Caco-2 (cell line): ENCODE measurements around the gene KIF1A. TPM values are rescaled to one million over a fixed set of nuclear protein-coding genes. Genes with fewer than 3 reads are reported as not detected.

ENCODE experiments used
- Bru-seq: library from RNA; stranded (reverse); fragments of 400-500 nt; gene quantifications from one replicate; lab custom pipeline; 2021; lab: Mats Ljungman, UMichigan
- BruChase-seq, 2 experiments: library from RNA; stranded (reverse); fragments of 400-500 nt; gene quantifications; one replicate each; lab custom pipeline; 2021; lab: Mats Ljungman, UMichigan
- BruUV-seq: library from RNA; stranded (reverse); fragments of 400-500 nt; replicated peaks from 2 replicates; lab custom pipeline; 2021; lab: Mats Ljungman, UMichigan
- CTCF ChIA-PET: fragments of 300-600 bp; sonication (Branson Sonifier 250); formaldehyde crosslinking; loops from one replicate; lab custom pipeline; 2022; ENCODE audit warnings: antibody characterized with exemption; lab: Charles Lee
- POLR2A ChIA-PET: fragments of 300-600 bp; sonication (Branson Sonifier 250); formaldehyde crosslinking; loops from one replicate; lab custom pipeline; 2022; ENCODE audit warnings: antibody characterized with exemption; lab: Charles Lee
- DNase-seq, 2 experiments: peaks; one replicate each; pipeline versions ENCODE4 v3.0.0 to v3.0.0-alpha.2; 2020 to 2022
- H3K27me3 ChIP-seq: replicated peaks from 2 replicates; pipeline ENCODE4 v1.6.0; 2011; ENCODE audit warnings: low read length; ENCODE audit not compliant: control insufficient read depth, insufficient read depth
- H3K36me3 ChIP-seq: 2 replicates; pipeline ENCODE4 v1.5.1; 2011; ENCODE audit warnings: low read length; ENCODE audit not compliant: control insufficient read depth, insufficient read depth
- H3K4me1 ChIP-seq: fragments of 250-450 bp; sonication (Bioruptor Pico); 2 replicates; pipeline ENCODE4 v1.5.1; 2020; ENCODE audit warnings: mild to moderate bottlenecking
- H3K4me3 ChIP-seq: 2 replicates; pipeline ENCODE4 v1.5.1; 2011; ENCODE audit warnings: low read depth, mild to moderate bottlenecking, control low read depth, low read length
- H3K9me3 ChIP-seq: fragments of 250-450 bp; sonication (Bioruptor Pico); 2 replicates; pipeline ENCODE4 v1.5.1; 2020; ENCODE audit warnings: mild to moderate bottlenecking, moderate library complexity
- H3K27ac Mint-ChIP-seq: one replicate; pipeline ENCODE4 v1.8.0; 2022; ENCODE audit warnings: mixed read lengths; ENCODE audit not compliant: unreplicated experiment
- H3K27me3 Mint-ChIP-seq: one replicate; pipeline ENCODE4 v1.8.0; 2022; ENCODE audit warnings: mixed read lengths; ENCODE audit not compliant: insufficient read depth, unreplicated experiment
- H3K36me3 Mint-ChIP-seq: one replicate; pipeline ENCODE4 v1.8.0; 2022; ENCODE audit warnings: mild to moderate bottlenecking, mixed read lengths; ENCODE audit not compliant: insufficient read depth, unreplicated experiment
- H3K4me1 Mint-ChIP-seq: one replicate; pipeline ENCODE4 v1.8.0; 2022; ENCODE audit warnings: low read depth, mixed read lengths; ENCODE audit not compliant: unreplicated experiment
- H3K4me3 Mint-ChIP-seq: one replicate; pipeline ENCODE4 v1.8.0; 2022; ENCODE audit warnings: mild to moderate bottlenecking, moderate library complexity, mixed read lengths; ENCODE audit not compliant: unreplicated experiment
- H3K9me3 Mint-ChIP-seq: one replicate; pipeline ENCODE4 v1.8.0; 2022; ENCODE audit warnings: mixed read lengths; ENCODE audit not compliant: unreplicated experiment
- intact Hi-C: fragments of 100-400 bp; cut with micrococcal nuclease; formaldehyde crosslinking; loops from one replicate; pipeline ENCODE4 v1.10.0; 2022; ENCODE audit not compliant: unreplicated experiment
- long read RNA-seq: library from polyadenylated mRNA; stranded (forward); transcript quantifications from one replicate; pipeline ENCODE4 v2.0.0, GENCODE V29; 2022
- total RNA-seq: library from RNA; stranded (reverse); gene quantifications from 2 replicates; pipeline ENCODE4 v1.2.3, GENCODE V29; 2022
- TF ChIP-seq, protein P1 (sequence below), 2 experiments: fragments of 200-600 bp in 1 of 2; IDR thresholded peaks; 1 replicate in 1 of 2; 2 replicates in 1 of 2; pipeline versions ENCODE4 v1.5.1 to v1.8.0; 2011 to 2022; ENCODE audit warnings: antibody characterized with exemption in 1 of 2, control low read depth in 1 of 2, inconsistent platforms in 1 of 2, low read depth in 1 of 2, low read length in 1 of 2, mild to moderate bottlenecking in 1 of 2, moderate library complexity in 1 of 2; ENCODE audit not compliant: insufficient read depth in 1 of 2, severe bottlenecking in 1 of 2, unreplicated experiment in 1 of 2

Gene KIF1A, protein sequence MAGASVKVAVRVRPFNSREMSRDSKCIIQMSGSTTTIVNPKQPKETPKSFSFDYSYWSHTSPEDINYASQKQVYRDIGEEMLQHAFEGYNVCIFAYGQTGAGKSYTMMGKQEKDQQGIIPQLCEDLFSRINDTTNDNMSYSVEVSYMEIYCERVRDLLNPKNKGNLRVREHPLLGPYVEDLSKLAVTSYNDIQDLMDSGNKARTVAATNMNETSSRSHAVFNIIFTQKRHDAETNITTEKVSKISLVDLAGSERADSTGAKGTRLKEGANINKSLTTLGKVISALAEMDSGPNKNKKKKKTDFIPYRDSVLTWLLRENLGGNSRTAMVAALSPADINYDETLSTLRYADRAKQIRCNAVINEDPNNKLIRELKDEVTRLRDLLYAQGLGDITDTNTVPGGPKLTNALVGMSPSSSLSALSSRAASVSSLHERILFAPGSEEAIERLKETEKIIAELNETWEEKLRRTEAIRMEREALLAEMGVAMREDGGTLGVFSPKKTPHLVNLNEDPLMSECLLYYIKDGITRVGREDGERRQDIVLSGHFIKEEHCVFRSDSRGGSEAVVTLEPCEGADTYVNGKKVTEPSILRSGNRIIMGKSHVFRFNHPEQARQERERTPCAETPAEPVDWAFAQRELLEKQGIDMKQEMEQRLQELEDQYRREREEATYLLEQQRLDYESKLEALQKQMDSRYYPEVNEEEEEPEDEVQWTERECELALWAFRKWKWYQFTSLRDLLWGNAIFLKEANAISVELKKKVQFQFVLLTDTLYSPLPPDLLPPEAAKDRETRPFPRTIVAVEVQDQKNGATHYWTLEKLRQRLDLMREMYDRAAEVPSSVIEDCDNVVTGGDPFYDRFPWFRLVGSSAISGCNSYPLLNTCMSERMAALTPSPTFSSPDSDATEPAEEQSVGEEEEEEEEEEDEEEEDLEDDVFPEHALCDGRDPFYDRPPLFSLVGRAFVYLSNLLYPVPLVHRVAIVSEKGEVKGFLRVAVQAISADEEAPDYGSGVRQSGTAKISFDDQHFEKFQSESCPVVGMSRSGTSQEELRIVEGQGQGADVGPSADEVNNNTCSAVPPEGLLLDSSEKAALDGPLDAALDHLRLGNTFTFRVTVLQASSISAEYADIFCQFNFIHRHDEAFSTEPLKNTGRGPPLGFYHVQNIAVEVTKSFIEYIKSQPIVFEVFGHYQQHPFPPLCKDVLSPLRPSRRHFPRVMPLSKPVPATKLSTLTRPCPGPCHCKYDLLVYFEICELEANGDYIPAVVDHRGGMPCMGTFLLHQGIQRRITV (N-terminal part only)
- total RNA-seq = 29.8 and 33.1 TPM in 2 replicates
- Bru-seq, nascent RNA = percentile 38 among the genes with signal in this experiment
- percentile 42 among the genes with signal in this experiment for BruChase-seq, experiment 1, labeled RNA remaining after a 2-hour chase
- BruChase-seq, experiment 2, labeled RNA remaining after a 6-hour chase = percentile 54 among the genes with signal in this experiment
- long read RNA-seq, partial matches to known transcripts = 3 of 6 reads
- long read RNA-seq, other reads (novel, unspliced or antisense) = 3 of 6 reads

- Mint-ChIP-seq H3K27ac (no peak within 1 kb of the TSS), H3K4me3 (peak within 1 kb of the TSS; percentile 70), H3K9me3 (peaks cover 9% of the 10 kb centered on the region), H3K36me3 (no peaks in the 10 kb centered on the region), H3K4me1 (no peaks in the 10 kb centered on the region), H3K27me3 (peaks cover 21% of the 10 kb centered on the region)
- Histone ChIP-seq H3K4me1 (no peaks in the 10 kb centered on the region), H3K36me3 (no peaks in the 10 kb centered on the region), H3K9me3 (no peaks in the 10 kb centered on the region), H3K4me3 (peak within 1 kb of the TSS; percentile 27), H3K27me3 (no peaks in the 10 kb centered on the region)
- TF ChIP-seq, protein P1, sequence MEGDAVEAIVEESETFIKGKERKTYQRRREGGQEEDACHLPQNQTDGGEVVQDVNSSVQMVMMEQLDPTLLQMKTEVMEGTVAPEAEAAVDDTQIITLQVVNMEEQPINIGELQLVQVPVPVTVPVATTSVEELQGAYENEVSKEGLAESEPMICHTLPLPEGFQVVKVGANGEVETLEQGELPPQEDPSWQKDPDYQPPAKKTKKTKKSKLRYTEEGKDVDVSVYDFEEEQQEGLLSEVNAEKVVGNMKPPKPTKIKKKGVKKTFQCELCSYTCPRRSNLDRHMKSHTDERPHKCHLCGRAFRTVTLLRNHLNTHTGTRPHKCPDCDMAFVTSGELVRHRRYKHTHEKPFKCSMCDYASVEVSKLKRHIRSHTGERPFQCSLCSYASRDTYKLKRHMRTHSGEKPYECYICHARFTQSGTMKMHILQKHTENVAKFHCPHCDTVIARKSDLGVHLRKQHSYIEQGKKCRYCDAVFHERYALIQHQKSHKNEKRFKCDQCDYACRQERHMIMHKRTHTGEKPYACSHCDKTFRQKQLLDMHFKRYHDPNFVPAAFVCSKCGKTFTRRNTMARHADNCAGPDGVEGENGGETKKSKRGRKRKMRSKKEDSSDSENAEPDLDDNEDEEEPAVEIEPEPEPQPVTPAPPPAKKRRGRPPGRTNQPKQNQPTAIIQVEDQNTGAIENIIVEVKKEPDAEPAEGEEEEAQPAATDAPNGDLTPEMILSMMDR (IDR thresholded peaks at IDR 0.05; ENCODE audit: insufficient read depth in 1 of 2, low read depth in 1 of 2, low read length in 1 of 2, severe bottlenecking in 1 of 2, unreplicated experiment in 1 of 2) = no peak
- intact Hi-C loops = no loop called here
- CTCF ChIA-PET = interaction anchor here (1.7 kb wide), 1 partner anchor 20 kb away, joined by 11 read pairs; no protein-coding TSS in a partner anchor
- POLR2A ChIA-PET = interaction anchor here (0.6 to 1.0 kb wide), 2 partner anchors 27 to 77 kb away, joined by 8 to 10 read pairs; no protein-coding TSS in a partner anchor
- no TSS peak for BruUV-seq
- DNase-seq = peak in 1 of 2 experiments; percentile 79
Observed at GRCh38 chr2:240819858-240820606, at the start of gene KIF1A. Gene KIF1A (minus strand): TSS chr2:240820219. CDS start chr2:240797752, 22,467 bp downstream.

GRCh38 chr2:240869109-240869955, 49.3 kb upstream of the KIF1A start:
- no peak for DNase-seq
- H3K27me3 ChIP-seq = no peaks in the 10 kb centered on the region
- Mint-ChIP-seq H3K4me1 (peaks cover 12% of the 10 kb centered on the region), H3K9me3 (no peaks in the 10 kb centered on the region), H3K27me3 (no peaks in the 10 kb centered on the region), H3K27ac (no peak overlapping the region), H3K36me3 (no peaks in the 10 kb centered on the region), H3K4me3 (no peak overlapping the region)
- no TSS peak for BruUV-seq
- TF ChIP-seq, protein P1 (IDR thresholded peaks at IDR 0.05; ENCODE audit: insufficient read depth in 1 of 2, low read depth in 1 of 2, low read length in 1 of 2, severe bottlenecking in 1 of 2, unreplicated experiment in 1 of 2) = no peak
- POLR2A ChIA-PET = no interaction called here
- intact Hi-C loops = no loop called here
- no peak overlapping the region for H3K4me3 ChIP-seq
- no peaks in the 10 kb centered on the region for H3K9me3 ChIP-seq
- peaks cover 11% of the 10 kb centered on the region for H3K4me1 ChIP-seq
- no peaks in the 10 kb centered on the region for H3K36me3 ChIP-seq
- CTCF ChIA-PET = no interaction called here
